Mesendoderm (in vitro differentiated cells): ENCODE measurements around the gene DNAJC13.
"Not testable (repeated sequence)": the region's sequence is repeated elsewhere in the genome, so short reads cannot be mapped to it uniquely, and the experiment has no call there.

ENCODE experiments used
- DNase-seq: peaks from one replicate; pipeline ENCODE4 v3.0.0; 2013
- H2AK5ac ChIP-seq: 2 replicates; pipeline ENCODE4 v1.6.1; 2013; ENCODE audit warnings: low read length, inconsistent platforms
- H2BK120ac ChIP-seq: 2 replicates; pipeline ENCODE4 v1.6.1; 2013; ENCODE audit warnings: low read depth, mild to moderate bottlenecking, low read length, moderate library complexity, mixed read lengths
- H2BK15ac ChIP-seq: replicated peaks from 2 replicates; pipeline ENCODE4 v1.6.1; 2013; ENCODE audit warnings: low read depth, mild to moderate bottlenecking, moderate library complexity
- H2BK5ac ChIP-seq: 2 replicates; pipeline ENCODE4 v1.6.1; 2013; ENCODE audit warnings: low read length, inconsistent platforms
- H3K18ac ChIP-seq: 2 replicates; pipeline ENCODE4 v1.6.1; 2013; ENCODE audit warnings: mild to moderate bottlenecking, low read length, mixed read lengths
- H3K23ac ChIP-seq: one replicate; pipeline ENCODE4 v1.6.1; 2013; ENCODE audit warnings: low read length
- H3K27ac ChIP-seq: 2 replicates; pipeline ENCODE4 v1.5.1; 2013; ENCODE audit warnings: low read depth, mild to moderate bottlenecking, inconsistent platforms, low read length, moderate library complexity
- H3K27me3 ChIP-seq: 2 replicates; pipeline ENCODE4 v1.6.1; 2013; ENCODE audit warnings: low read length, control low read depth, mild to moderate bottlenecking, inconsistent platforms; ENCODE audit not compliant: insufficient read depth, poor library complexity
- H3K36me3 ChIP-seq: 2 replicates; pipeline ENCODE4 v1.6.1; 2013; ENCODE audit warnings: low read length, inconsistent platforms; ENCODE audit not compliant: control insufficient read depth, insufficient read depth
- H3K4ac ChIP-seq: one replicate; pipeline ENCODE4 v1.6.1; 2013; ENCODE audit warnings: low read depth, mild to moderate bottlenecking, low read length, moderate library complexity
- H3K4me1 ChIP-seq: 2 replicates; pipeline ENCODE4 v1.6.1; 2013; ENCODE audit warnings: low read depth, low read length, inconsistent platforms; ENCODE audit not compliant: control insufficient read depth
- H3K4me2 ChIP-seq: 2 replicates; pipeline ENCODE4 v1.6.1; 2013; ENCODE audit warnings: low read length
- H3K4me3 ChIP-seq: 2 replicates; pipeline ENCODE4 v1.5.1; 2013; ENCODE audit warnings: mild to moderate bottlenecking, low read length
- H3K56ac ChIP-seq: one replicate; pipeline ENCODE4 v1.6.1; 2013; ENCODE audit warnings: low read length
- H3K79me1 ChIP-seq: 2 replicates; pipeline ENCODE4 v1.6.1; 2013; ENCODE audit warnings: low read length, inconsistent platforms
- H3K79me2 ChIP-seq: 2 replicates; pipeline ENCODE4 v1.6.1; 2013; ENCODE audit warnings: mild to moderate bottlenecking, low read length; ENCODE audit not compliant: control insufficient read depth, insufficient read depth
- H3K9ac ChIP-seq: 2 replicates; pipeline ENCODE4 v1.6.1; 2013; ENCODE audit warnings: low read length, inconsistent platforms
- H4K5ac ChIP-seq: one replicate; pipeline ENCODE4 v1.6.1; 2013; ENCODE audit warnings: low read length
- H4K8ac ChIP-seq: one replicate; pipeline ENCODE4 v1.6.1; 2013; ENCODE audit warnings: low read depth, mild to moderate bottlenecking, control low read depth, low read length, moderate library complexity
- WGBS: extraction: QIAGEN DNeasy Blood & Tissue Kit; methylation state at CpG from one replicate; pipeline ENCODE4 v1.1.7; 2013; ENCODE audit warnings: low lambda C conversion rate, missing lambda C conversion rate; ENCODE audit not compliant: insufficient coverage; ENCODE audit errors: extremely low coverage; 5-methylcytosine and 5-hydroxymethylcytosine counted together

Gene DNAJC13

DNA sequence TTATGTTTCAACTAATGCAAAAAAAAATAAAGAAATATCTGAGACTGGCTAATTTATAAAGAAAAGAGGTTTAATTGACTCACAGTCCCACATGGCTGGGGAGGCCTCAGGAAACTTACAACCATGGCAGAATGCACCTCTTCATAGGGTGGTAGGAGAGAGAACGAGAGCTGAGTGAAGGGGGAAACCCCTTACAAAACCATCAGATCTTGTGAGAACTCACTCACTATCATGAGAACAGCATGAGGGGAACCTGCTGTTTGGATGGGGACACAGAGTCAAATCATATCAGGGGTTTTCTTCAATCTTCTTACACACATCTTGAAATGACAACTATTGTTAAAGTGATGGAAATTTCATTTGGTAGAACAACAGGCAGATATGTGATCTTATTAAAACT lies 24.6 kb upstream of the DNAJC13 start:
- H3K56ac ChIP-seq, H2BK15ac ChIP-seq, H4K5ac ChIP-seq, H4K8ac ChIP-seq, H3K9ac ChIP-seq, H3K4ac ChIP-seq, H3K79me2 ChIP-seq, H3K27me3 ChIP-seq, H3K18ac ChIP-seq, H2AK5ac ChIP-seq, H2BK5ac ChIP-seq, H3K36me3 ChIP-seq, H3K79me1 ChIP-seq, DNase-seq, H3K4me1 ChIP-seq, H2BK120ac ChIP-seq, H3K4me3 ChIP-seq, H3K4me2 ChIP-seq, H3K23ac ChIP-seq, H3K27ac ChIP-seq: not testable (repeated sequence)
- WGBS: no CpG with 5 or more reads among the region's 1 CpG

DNA sequence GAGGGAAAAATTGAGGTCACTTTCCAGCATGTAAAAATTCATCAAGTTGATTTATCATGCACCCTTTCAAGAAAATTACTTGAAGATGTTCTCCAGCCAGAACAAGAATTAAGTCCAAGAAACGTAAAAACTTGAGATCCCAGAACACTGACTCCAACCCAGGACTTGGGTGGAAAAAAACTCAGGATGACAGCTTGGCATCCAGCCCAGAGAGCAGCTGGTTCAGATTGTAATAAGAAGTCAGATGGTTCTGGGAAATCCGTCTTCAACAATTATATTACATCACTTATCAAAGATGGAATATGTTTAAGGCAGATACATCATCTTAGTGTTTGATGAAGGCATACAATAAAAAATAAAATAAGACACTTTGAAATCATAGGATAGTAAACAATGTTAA lies 23.0 kb upstream of the DNAJC13 start:
- H3K9ac ChIP-seq: no peak overlapping the region
- H3K4me1 ChIP-seq: no peaks in the 10 kb centered on the region
- no peak overlapping the region for H3K56ac ChIP-seq
- H3K27me3 ChIP-seq: no peaks in the 10 kb centered on the region
- no peak overlapping the region for H3K4me3 ChIP-seq
- no peak overlapping the region for H2AK5ac ChIP-seq
- no peak overlapping the region for H2BK15ac ChIP-seq
- no peaks in the 10 kb centered on the region for H3K79me2 ChIP-seq
- H2BK5ac ChIP-seq: no peak overlapping the region
- no peaks in the 10 kb centered on the region for H3K36me3 ChIP-seq
- H3K79me1 ChIP-seq: no peaks in the 10 kb centered on the region
- no peak overlapping the region for H4K5ac ChIP-seq
- no peak overlapping the region for H3K23ac ChIP-seq
- no peak overlapping the region for H4K8ac ChIP-seq
- H3K4ac ChIP-seq: no peak overlapping the region
- H2BK120ac ChIP-seq: no peak overlapping the region
- WGBS: no CpG with 5 or more reads among the region's 2 CpGs
- no peak for DNase-seq
- H3K4me2 ChIP-seq: no peak overlapping the region
- no peak overlapping the region for H3K27ac ChIP-seq
- H3K18ac ChIP-seq: no peak overlapping the region

DNA sequence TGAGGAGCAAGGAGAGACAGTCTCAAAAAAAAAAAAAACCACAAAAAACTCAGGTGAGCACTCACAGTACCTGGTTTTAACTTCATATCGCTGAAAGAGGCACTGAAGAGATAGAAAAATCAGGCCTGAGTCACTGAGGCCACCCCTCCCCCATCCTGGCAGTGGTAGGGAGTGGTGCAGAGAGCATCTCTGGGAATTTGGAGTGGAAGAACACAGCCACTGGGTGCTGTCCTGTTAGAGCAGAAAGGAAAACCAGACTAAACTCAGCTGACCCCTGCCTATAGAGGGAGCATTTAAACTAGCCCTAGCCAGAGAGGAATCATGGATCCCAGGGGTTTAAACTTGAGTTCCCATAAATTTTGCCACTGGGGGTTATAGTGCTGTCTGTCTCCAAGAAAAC lies 22.2 kb upstream of the DNAJC13 start:
- no peak overlapping the region for H2BK120ac ChIP-seq
- H3K4me2 ChIP-seq: no peak overlapping the region
- H3K56ac ChIP-seq: no peak overlapping the region
- no peaks in the 10 kb centered on the region for H3K79me2 ChIP-seq
- no peak overlapping the region for H2AK5ac ChIP-seq
- no peak overlapping the region for H4K5ac ChIP-seq
- H3K23ac ChIP-seq: no peak overlapping the region
- H3K36me3 ChIP-seq: no peaks in the 10 kb centered on the region
- no peak overlapping the region for H3K9ac ChIP-seq
- WGBS: no CpG with 5 or more reads among the region's 1 CpG
- no peak overlapping the region for H2BK15ac ChIP-seq
- H4K8ac ChIP-seq: no peak overlapping the region
- H3K27ac ChIP-seq: no peak overlapping the region
- H3K4me1 ChIP-seq: no peaks in the 10 kb centered on the region
- no peaks in the 10 kb centered on the region for H3K27me3 ChIP-seq
- no peak overlapping the region for H3K18ac ChIP-seq
- peak; percentile 59 for DNase-seq
- no peak overlapping the region for H3K4me3 ChIP-seq
- H3K4ac ChIP-seq: no peak overlapping the region
- no peaks in the 10 kb centered on the region for H3K79me1 ChIP-seq
- H2BK5ac ChIP-seq: no peak overlapping the region

DNA sequence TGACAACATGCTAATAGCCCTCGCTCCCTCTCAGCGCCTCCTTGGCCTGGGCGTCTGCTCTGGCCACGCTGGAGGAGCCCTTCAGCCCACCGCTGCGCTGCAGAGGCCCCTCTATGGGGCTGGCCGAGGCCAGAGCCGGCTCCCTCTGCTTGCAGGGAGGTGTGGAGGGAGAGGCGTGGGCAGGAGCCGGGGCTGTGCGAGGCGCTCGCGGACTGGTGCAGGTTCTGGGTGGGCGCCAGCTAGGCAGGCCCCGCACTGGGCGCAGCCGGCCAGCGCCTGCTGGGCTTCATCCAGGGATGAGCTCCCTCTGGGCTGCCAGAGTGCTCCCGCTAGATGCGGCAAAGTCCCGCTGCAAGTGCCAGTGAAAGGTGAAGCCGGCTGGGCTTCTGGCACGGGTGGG lies 21.0 kb upstream of the DNAJC13 start:
- H4K5ac ChIP-seq: no peak overlapping the region
- H2AK5ac ChIP-seq: no peak overlapping the region
- H3K4me2 ChIP-seq: no peak overlapping the region
- no peak overlapping the region for H3K23ac ChIP-seq
- no CpG with 5 or more reads among the region's 24 CpGs for WGBS
- no peaks in the 10 kb centered on the region for H3K79me1 ChIP-seq
- no peak overlapping the region for H4K8ac ChIP-seq
- H3K27ac ChIP-seq: no peak overlapping the region
- DNase-seq: no peak
- no peaks in the 10 kb centered on the region for H3K4me1 ChIP-seq
- H3K4ac ChIP-seq: no peak overlapping the region
- H2BK120ac ChIP-seq: no peak overlapping the region
- H3K56ac ChIP-seq: no peak overlapping the region
- no peaks in the 10 kb centered on the region for H3K79me2 ChIP-seq
- H3K36me3 ChIP-seq: no peaks in the 10 kb centered on the region
- no peak overlapping the region for H3K4me3 ChIP-seq
- H3K9ac ChIP-seq: no peak overlapping the region
- no peak overlapping the region for H2BK15ac ChIP-seq
- no peaks in the 10 kb centered on the region for H3K27me3 ChIP-seq
- H2BK5ac ChIP-seq: no peak overlapping the region
- H3K18ac ChIP-seq: no peak overlapping the region

DNA sequence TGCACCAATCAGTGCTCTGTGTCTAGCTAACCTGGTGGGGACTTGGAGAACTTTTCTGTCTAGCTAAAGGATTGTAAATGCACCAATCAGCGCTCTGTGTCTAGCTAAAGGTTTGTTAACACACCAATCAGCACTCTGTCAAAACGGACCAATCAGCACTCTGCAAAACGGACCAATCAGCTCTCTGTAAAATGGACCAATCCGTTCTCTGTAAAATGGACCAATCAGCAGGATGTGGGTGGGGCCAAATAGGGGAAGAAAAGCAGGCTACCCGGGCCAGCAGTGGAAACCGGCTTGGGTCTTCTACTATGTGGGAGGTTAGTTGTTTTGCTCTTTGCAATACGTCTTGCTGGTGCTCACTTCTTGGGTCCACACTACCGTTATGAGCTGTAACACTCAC lies 20.5 kb upstream of the DNAJC13 start:
- H4K8ac ChIP-seq, H3K79me1 ChIP-seq, H2BK120ac ChIP-seq, H3K4me1 ChIP-seq, H2BK5ac ChIP-seq, H3K27me3 ChIP-seq, H3K79me2 ChIP-seq, H2AK5ac ChIP-seq, H3K56ac ChIP-seq, H3K4me2 ChIP-seq, H3K23ac ChIP-seq, H3K18ac ChIP-seq, H3K4me3 ChIP-seq, H3K27ac ChIP-seq, H4K5ac ChIP-seq, H3K36me3 ChIP-seq, H2BK15ac ChIP-seq, H3K9ac ChIP-seq, H3K4ac ChIP-seq: not testable (repeated sequence)
- peak; percentile 19 for DNase-seq
- WGBS: no CpG with 5 or more reads among the region's 8 CpGs

DNA sequence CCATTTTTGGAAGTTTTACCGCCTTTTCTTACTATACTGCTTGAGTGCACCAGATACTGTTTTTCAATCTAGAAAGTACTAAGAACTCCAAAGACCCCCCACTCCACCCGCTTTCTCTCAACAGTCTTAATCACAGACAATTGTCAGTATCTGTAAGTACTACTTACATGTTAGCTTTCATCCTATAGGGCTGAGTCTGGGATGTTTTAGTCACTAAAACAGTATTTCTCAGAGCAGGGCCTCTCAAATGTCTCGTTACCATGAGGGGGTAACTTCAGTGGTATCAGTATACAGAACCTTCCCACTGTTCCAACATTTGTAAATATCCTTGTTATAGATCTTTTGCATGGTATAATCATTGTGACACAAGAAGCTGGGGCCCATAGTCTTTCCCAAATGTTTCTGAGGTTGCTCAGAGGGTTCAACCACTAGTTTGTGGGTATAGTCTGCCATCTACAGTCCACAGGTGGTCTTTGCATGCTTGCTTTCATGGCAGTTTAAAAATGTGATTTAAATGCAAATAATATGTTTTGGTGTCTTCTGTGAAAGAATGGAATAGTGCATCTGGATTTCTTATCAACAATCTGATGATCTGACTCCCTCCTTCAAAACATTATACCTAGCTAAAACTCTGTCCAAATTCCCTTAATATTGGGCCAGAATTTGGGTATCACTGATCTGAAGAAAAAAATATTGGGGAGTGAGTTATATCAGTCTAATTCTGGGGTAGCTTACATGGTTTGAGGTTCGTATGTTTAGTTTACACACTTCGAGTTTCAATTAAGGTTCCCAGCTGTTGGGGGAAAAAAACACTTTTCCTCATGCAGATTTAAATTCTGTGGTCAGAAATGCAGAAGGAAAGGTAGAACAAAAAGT lies 18.0 kb upstream of the DNAJC13 start:
- DNase-seq: peak; percentile 69
- no peak overlapping the region for H3K4me2 ChIP-seq
- H3K18ac ChIP-seq: no peak overlapping the region
- no peak overlapping the region for H3K9ac ChIP-seq
- no peak overlapping the region for H3K56ac ChIP-seq
- H3K4me3 ChIP-seq: no peak overlapping the region
- H3K27me3 ChIP-seq: no peaks in the 10 kb centered on the region
- H2BK120ac ChIP-seq: no peak overlapping the region
- no peak overlapping the region for H2BK5ac ChIP-seq
- no peak overlapping the region for H3K23ac ChIP-seq
- H4K8ac ChIP-seq: no peak overlapping the region
- H2BK15ac ChIP-seq: no peak overlapping the region
- no CpG with 5 or more reads among the region's 5 CpGs for WGBS
- no peak overlapping the region for H4K5ac ChIP-seq
- H3K79me1 ChIP-seq: no peaks in the 10 kb centered on the region
- no peak overlapping the region for H3K4ac ChIP-seq
- H3K4me1 ChIP-seq: no peaks in the 10 kb centered on the region
- no peaks in the 10 kb centered on the region for H3K79me2 ChIP-seq
- H3K36me3 ChIP-seq: no peaks in the 10 kb centered on the region
- H2AK5ac ChIP-seq: no peak overlapping the region
- H3K27ac ChIP-seq: no peak overlapping the region
